ENCODE results near the gene ZNF559. TPM values are rescaled to one million over a fixed set of nuclear protein-coding genes. Genes with fewer than 3 reads are reported as not detected.

Gene ZNF559
- total RNA-seq, 1 donor from 2014 or later = 5.5 TPM

- peaks cover 54% of the 10 kb centered on the region for H3K36me3 ChIP-seq (ENCODE audit: insufficient read depth, low read length)
- Mint-ChIP-seq H3K27me3 (ENCODE audit: low read depth, unreplicated experiment) (no peaks in the 10 kb centered on the region), H3K36me3 (ENCODE audit: low read depth, unreplicated experiment) (peaks cover 44% of the 10 kb centered on the region), H3K27ac (ENCODE audit: unreplicated experiment) (no peak overlapping the region), H3K4me1 (ENCODE audit: low read depth, unreplicated experiment) (no peaks in the 10 kb centered on the region), H3K9me3 (ENCODE audit: unreplicated experiment) (peaks cover 51% of the 10 kb centered on the region), H3K4me3 (ENCODE audit: unreplicated experiment) (no peak overlapping the region)
- H3K4me2 ChIP-seq (ENCODE audit: low read length) = no peak overlapping the region
- H3K27me3 ChIP-seq (ENCODE audit: insufficient read depth, low read length) = no peaks in the 10 kb centered on the region
- no peak for FAIRE-seq
- peak; percentile 14 for DNase-seq (ENCODE audit: low read depth)
- H2AFZ ChIP-seq (ENCODE audit: low read depth, low read length) = no peak overlapping the region
- no peak for TF ChIP-seq CTCF (IDR thresholded peaks at IDR 0.05; ENCODE audit: insufficient read depth, low read depth, low read length)
- TF ChIP-seq EZH2 (IDR thresholded peaks at IDR 0.05; ENCODE audit: insufficient read depth, low read length) = no peak
- no peak overlapping the region for H3K27ac ChIP-seq (ENCODE audit: low read depth, low read length)
- H3K9me3 ChIP-seq (ENCODE audit: insufficient read depth, low read depth, low read length) = peaks cover 39% of the 10 kb centered on the region
- H3K4me1 ChIP-seq (ENCODE audit: insufficient read depth, low read length) = no peaks in the 10 kb centered on the region
- H3K4me3 ChIP-seq (ENCODE audit: insufficient read depth, low read depth, low read length) = no peak overlapping the region
- H3K9ac ChIP-seq (ENCODE audit: low read length) = no peak overlapping the region
- H3K79me2 ChIP-seq (ENCODE audit: insufficient read depth, low read length) = peaks cover 31% of the 10 kb centered on the region
- H4K20me1 ChIP-seq (ENCODE audit: insufficient read depth, low read length) = no peaks in the 10 kb centered on the region
These were observed 28.5 kb upstream of the ZNF559 start for GRCh38 chr19:9295411-9295849.

GRCh38 chr19:9296336-9296735 lies 27.6 kb upstream of the ZNF559 start:
- no peaks in the 10 kb centered on the region for H3K4me1 Mint-ChIP-seq (ENCODE audit: low read depth, unreplicated experiment)
- Histone ChIP-seq H3K4me1 (ENCODE audit: insufficient read depth, low read length) (no peaks in the 10 kb centered on the region), H2AFZ (ENCODE audit: low read depth, low read length) (no peak overlapping the region), H3K27ac (ENCODE audit: low read depth, low read length) (no peak overlapping the region), H3K4me2 (ENCODE audit: low read length) (no peak overlapping the region), H3K36me3 (ENCODE audit: insufficient read depth, low read length) (peaks cover 61% of the 10 kb centered on the region), H3K9me3 (ENCODE audit: insufficient read depth, low read depth, low read length) (peaks cover 47% of the 10 kb centered on the region), H3K9ac (ENCODE audit: low read length) (no peak overlapping the region), H3K79me2 (ENCODE audit: insufficient read depth, low read length) (peaks cover 33% of the 10 kb centered on the region), H3K27me3 (ENCODE audit: insufficient read depth, low read length) (no peaks in the 10 kb centered on the region), H4K20me1 (ENCODE audit: insufficient read depth, low read length) (no peaks in the 10 kb centered on the region), H3K4me3 (ENCODE audit: insufficient read depth, low read depth, low read length) (no peak overlapping the region)
- FAIRE-seq = no peak
- peaks cover 48% of the 10 kb centered on the region for H3K36me3 Mint-ChIP-seq (ENCODE audit: low read depth, unreplicated experiment)
- H3K4me3 Mint-ChIP-seq (ENCODE audit: unreplicated experiment) = no peak overlapping the region
- DNase-seq (ENCODE audit: low read depth) = peak; percentile 12
- TF ChIP-seq EZH2 (IDR thresholded peaks at IDR 0.05; ENCODE audit: insufficient read depth, low read length) = no peak
- no peak for TF ChIP-seq CTCF (IDR thresholded peaks at IDR 0.05; ENCODE audit: insufficient read depth, low read depth, low read length)
- H3K9me3 Mint-ChIP-seq (ENCODE audit: unreplicated experiment) = peaks cover 57% of the 10 kb centered on the region
- H3K27me3 Mint-ChIP-seq (ENCODE audit: low read depth, unreplicated experiment) = no peaks in the 10 kb centered on the region
- H3K27ac Mint-ChIP-seq (ENCODE audit: unreplicated experiment) = peak overlapping the region; percentile 7

GRCh38 chr19:9306443-9306842 lies 17.5 kb upstream of the ZNF559 start:
- H3K4me1 Mint-ChIP-seq (ENCODE audit: low read depth, unreplicated experiment) = no peaks in the 10 kb centered on the region
- H3K9me3 ChIP-seq (ENCODE audit: insufficient read depth, low read depth, low read length) = peaks cover 15% of the 10 kb centered on the region
- no peak overlapping the region for H2AFZ ChIP-seq (ENCODE audit: low read depth, low read length)
- H3K27ac Mint-ChIP-seq (ENCODE audit: unreplicated experiment) = no peak overlapping the region
- FAIRE-seq = no peak
- peak overlapping the region; percentile 63 for H3K9ac ChIP-seq (ENCODE audit: low read length)
- H3K4me2 ChIP-seq (ENCODE audit: low read length) = peak overlapping the region; percentile 60
- H3K4me1 ChIP-seq (ENCODE audit: insufficient read depth, low read length) = peaks cover 2% of the 10 kb centered on the region
- H3K36me3 Mint-ChIP-seq (ENCODE audit: low read depth, unreplicated experiment) = peaks cover 10% of the 10 kb centered on the region
- peaks cover 24% of the 10 kb centered on the region for H3K9me3 Mint-ChIP-seq (ENCODE audit: unreplicated experiment)
- no peaks in the 10 kb centered on the region for H3K27me3 Mint-ChIP-seq (ENCODE audit: low read depth, unreplicated experiment)
- H4K20me1 ChIP-seq (ENCODE audit: insufficient read depth, low read length) = no peaks in the 10 kb centered on the region
- H3K36me3 ChIP-seq (ENCODE audit: insufficient read depth, low read length) = peaks cover 27% of the 10 kb centered on the region
- DNase-seq (ENCODE audit: low read depth) = peak; percentile 97
- H3K27me3 ChIP-seq (ENCODE audit: insufficient read depth, low read length) = no peaks in the 10 kb centered on the region
- peaks cover 51% of the 10 kb centered on the region for H3K79me2 ChIP-seq (ENCODE audit: insufficient read depth, low read length)
- H3K27ac ChIP-seq (ENCODE audit: low read depth, low read length) = peak overlapping the region; percentile 90
- H3K4me3 Mint-ChIP-seq (ENCODE audit: unreplicated experiment) = no peak overlapping the region
- TF ChIP-seq CTCF (IDR thresholded peaks at IDR 0.05; ENCODE audit: insufficient read depth, low read depth, low read length) (no peak), EZH2 (IDR thresholded peaks at IDR 0.05; ENCODE audit: insufficient read depth, low read length) (no peak)
- peak overlapping the region; percentile 14 for H3K4me3 ChIP-seq (ENCODE audit: insufficient read depth, low read depth, low read length)
